Keratinocyte (primary cell): ENCODE data around the gene PLPP4. TPM values are rescaled to one million over a fixed set of nuclear protein-coding genes. Genes with fewer than 3 reads are reported as not detected.

Experiments used
- DNase-seq: peaks from one replicate; pipeline ENCODE4 v3.0.0-alpha.2; 2011; ENCODE audit warnings: low read depth, missing footprints, low spot score
- FAIRE-seq: peaks from 2 replicates; lab custom pipeline; 2011; peaks lifted over from hg19 to GRCh38; lab: Jason Lieb, UNC
- H2AFZ ChIP-seq: 2 replicates; pipeline ENCODE4 v1.6.0; 2012; ENCODE audit warnings: low read length, control low read depth, inconsistent platforms; ENCODE audit not compliant: control insufficient read depth
- H3K27ac ChIP-seq: 2 replicates; pipeline ENCODE4 v1.5.1; 2011; ENCODE audit warnings: low read length; ENCODE audit not compliant: control insufficient read depth, insufficient read depth
- H3K27me3 ChIP-seq: 3 replicates; pipeline ENCODE4 v1.6.0; 2011; ENCODE audit warnings: low read length; ENCODE audit not compliant: control insufficient read depth, insufficient read depth; ENCODE audit errors: extremely low read depth
- H3K36me3 ChIP-seq, 2 experiments: 2 replicates in 1 of 2; 3 replicates in 1 of 2; pipeline ENCODE4 v1.5.1; 2011; ENCODE audit warnings: low read length in 2 of 2, mild to moderate bottlenecking in 1 of 2; ENCODE audit not compliant: control insufficient read depth in 2 of 2, insufficient read depth in 2 of 2; ENCODE audit errors: extremely low read depth in 1 of 2
- H3K4me1 ChIP-seq: 3 replicates; pipeline ENCODE4 v1.5.1; 2011; ENCODE audit warnings: low read length; ENCODE audit not compliant: control insufficient read depth, insufficient read depth; ENCODE audit errors: extremely low read depth
- H3K4me2 ChIP-seq: 3 replicates; pipeline ENCODE4 v1.6.0; 2011; ENCODE audit warnings: low read depth, low read length; ENCODE audit not compliant: control insufficient read depth, insufficient read depth; ENCODE audit errors: extremely low read depth
- H3K4me3 ChIP-seq, 3 experiments: fragments of 200-600 bp in 1 of 3; sonication (generic) in 1 of 3; 2 replicates in 2 of 3; 3 replicates in 1 of 3; pipeline ENCODE4 v1.5.1; 2011 to 2016; ENCODE audit warnings: low read length in 3 of 3, mild to moderate bottlenecking in 3 of 3, control low read depth in 2 of 3, inconsistent platforms in 1 of 3, low read depth in 1 of 3, mixed read lengths in 1 of 3, mixed run types in 1 of 3, moderate library complexity in 1 of 3; ENCODE audit not compliant: control insufficient read depth in 2 of 3, insufficient read depth in 2 of 3; ENCODE audit errors: extremely low read depth in 1 of 3
- H3K79me2 ChIP-seq: 2 replicates; pipeline ENCODE4 v1.6.0; 2012; ENCODE audit warnings: low read length; ENCODE audit not compliant: control insufficient read depth, insufficient read depth
- H3K9ac ChIP-seq: 3 replicates; pipeline ENCODE4 v1.6.0; 2011; ENCODE audit warnings: low read length; ENCODE audit not compliant: control insufficient read depth, insufficient read depth; ENCODE audit errors: extremely low read depth
- H3K9me1 ChIP-seq: 3 replicates; pipeline ENCODE4 v1.6.0; 2011; ENCODE audit warnings: low read length; ENCODE audit not compliant: control insufficient read depth, insufficient read depth; ENCODE audit errors: extremely low read depth
- H3K9me3 ChIP-seq: 2 replicates; pipeline ENCODE4 v1.5.1; 2012; ENCODE audit warnings: low read depth, low read length; ENCODE audit not compliant: control insufficient read depth
- H4K20me1 ChIP-seq: 3 replicates; pipeline ENCODE4 v1.6.0; 2011; ENCODE audit warnings: low read length; ENCODE audit not compliant: control insufficient read depth, insufficient read depth; ENCODE audit errors: extremely low read depth
- CTCF ChIP-seq, 3 experiments: IDR thresholded peaks in 1 of 3; conservative IDR thresholded peaks in 1 of 3; optimal IDR thresholded peaks in 1 of 3; 2 replicates in 2 of 3; 3 replicates in 1 of 3; pipeline versions ENCODE3 to v1.5.1; 2011; ENCODE audit warnings: low read length in 3 of 3, mild to moderate bottlenecking in 3 of 3, moderate library complexity in 2 of 3, control low read depth in 1 of 3, inconsistent platforms in 1 of 3; ENCODE audit not compliant: insufficient read depth in 2 of 3; ENCODE audit errors: extremely low read depth in 1 of 3
- EZH2 ChIP-seq: IDR thresholded peaks from one replicate; pipeline ENCODE4 v1.6.1; 2012; ENCODE audit warnings: inconsistent platforms, mild to moderate bottlenecking, low read length, moderate library complexity
- dilution Hi-C: fragments of 300-500 bp; cut with MboI; formaldehyde crosslinking; loops from one replicate; pipeline ENCODE4 v1.7.0; 2020; ENCODE audit warnings: low sequenced_read_pairs; ENCODE audit not compliant: extremely low pct_ligation_motif_present
- polyA plus RNA-seq, 5 experiments: library from polyadenylated mRNA; depleted of rRNA in 3 of 5; stranded (reverse) in 3 of 5; stranded (forward) in 1 of 5; unstranded in 1 of 5; fragments of >200 nt; gene quantifications; 1 replicate in 1 of 5; 2 replicates in 3 of 5; 3 replicates in 1 of 5; pipeline versions ENCODE4 v1.2.1 to v1.2.3, GENCODE V29; 2011 to 2012; ENCODE audit warnings: missing spikeins in 2 of 5, low read depth in 1 of 5, low replicate concordance in 1 of 5

The PLPP4 gene
- polyA plus RNA-seq, 1 donor (not counting 4 experiments of a cell fraction or from before 2014, with no cell fraction given): 0.76 TPM

- H3K27ac ChIP-seq: no peak overlapping the region
- H2AFZ ChIP-seq: no peak overlapping the region
- no peak overlapping the region for H3K9ac ChIP-seq
- H3K27me3 ChIP-seq: no peaks in the 10 kb centered on the region
- no peaks in the 10 kb centered on the region for H3K36me3 ChIP-seq
- FAIRE-seq (no peak), DNase-seq (no peak)
- H4K20me1 ChIP-seq: no peaks in the 10 kb centered on the region
- H3K9me3 ChIP-seq: no peaks in the 10 kb centered on the region
- no peaks in the 10 kb centered on the region for H3K9me1 ChIP-seq
- no peaks in the 10 kb centered on the region for H3K79me2 ChIP-seq
- H3K4me1 ChIP-seq: peaks cover 3% of the 10 kb centered on the region
- dilution Hi-C loops: no loop called here
- H3K4me3 ChIP-seq: no peak overlapping the region
- H3K4me2 ChIP-seq: no peak overlapping the region
- no peak for TF ChIP-seq CTCF (optimal IDR thresholded peaks at IDR 0.05 in 1 of 3, IDR thresholded peaks at IDR 0.05 in 1 of 3, conservative IDR thresholded peaks at IDR 0.05 in 1 of 3; ENCODE audit: extremely low read depth in 1 of 3, insufficient read depth in 2 of 3, low read length in 3 of 3)
- TF ChIP-seq EZH2: no peak
Observed at GRCh38 chr10:120475844-120476791, 19.1 kb downstream of the PLPP4 start.

DNA sequence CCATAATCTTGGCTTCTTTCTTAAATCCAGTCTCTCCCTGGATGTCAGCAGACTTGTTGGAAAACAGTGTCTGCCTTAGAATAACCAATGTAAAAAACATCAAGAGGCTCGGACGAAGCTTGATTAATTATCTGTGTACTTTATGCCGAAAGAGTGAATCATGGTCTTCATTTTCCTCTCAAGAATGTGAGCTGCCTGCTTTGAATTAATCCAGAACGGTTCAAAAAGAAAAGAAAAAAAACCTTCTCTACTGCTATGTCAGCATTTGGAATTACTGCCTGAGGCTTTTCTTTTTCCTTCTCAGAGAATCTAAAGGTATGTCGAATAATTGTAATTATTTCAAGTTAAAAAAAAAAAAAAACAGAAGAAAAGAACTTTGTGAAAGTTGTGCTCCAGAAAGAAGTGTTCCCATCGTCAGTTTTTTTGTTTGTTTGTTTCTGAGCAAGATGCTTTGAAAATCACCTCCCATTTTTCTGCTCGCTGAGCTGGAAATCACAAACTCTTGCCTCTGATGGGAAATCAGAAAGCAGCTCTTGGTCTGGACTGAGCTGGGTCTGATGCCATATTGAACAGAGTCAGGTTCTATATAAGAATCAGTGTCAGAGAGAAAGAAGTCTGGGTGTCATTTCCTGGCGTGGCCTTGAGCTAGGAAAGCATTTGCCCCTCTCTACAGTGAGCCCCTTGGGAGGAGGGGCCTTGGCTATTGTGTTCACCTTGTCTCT lies 20.2 kb downstream of the PLPP4 start:
- Histone ChIP-seq H3K9ac (no peak overlapping the region), H3K27me3 (no peaks in the 10 kb centered on the region), H3K4me1 (peaks cover 3% of the 10 kb centered on the region), H3K79me2 (no peaks in the 10 kb centered on the region), H3K9me3 (no peaks in the 10 kb centered on the region), H3K4me2 (no peak overlapping the region), H3K4me3 (no peak overlapping the region), H4K20me1 (no peaks in the 10 kb centered on the region), H3K36me3 (no peaks in the 10 kb centered on the region), H3K9me1 (no peaks in the 10 kb centered on the region), H2AFZ (no peak overlapping the region), H3K27ac (no peak overlapping the region)
- dilution Hi-C loops: no loop called here
- FAIRE-seq (no peak), DNase-seq (no peak)
- no peak for TF ChIP-seq EZH2
- TF ChIP-seq CTCF (optimal IDR thresholded peaks at IDR 0.05 in 1 of 3, IDR thresholded peaks at IDR 0.05 in 1 of 3, conservative IDR thresholded peaks at IDR 0.05 in 1 of 3; ENCODE audit: extremely low read depth in 1 of 3, insufficient read depth in 2 of 3, low read length in 3 of 3): no peak
